Liver (tissue), 3 donors: ENCODE measurements around the gene CSF2RB.

Source experiments
- CTCF ChIP-seq: fragments of 150-350 bp; IDR thresholded peaks from 2 replicates; pipeline ENCODE4 v1.5.1; 2017; ENCODE audit warnings: improper control_type of control experiment, low read depth, low read length; ENCODE audit not compliant: missing input control
- EGR1 ChIP-seq, 2 donors: IDR thresholded peaks; 2 replicates each; pipeline ENCODE4 v1.6.1; 2016 to 2018; ENCODE audit warnings: antibody characterized with exemption in 2 of 2, low read depth in 2 of 2
- MAX ChIP-seq: IDR thresholded peaks from 2 replicates; pipeline ENCODE4 v1.6.1; 2016; ENCODE audit warnings: antibody characterized with exemption
- REST ChIP-seq: IDR thresholded peaks from 2 replicates; pipeline ENCODE4 v1.6.1; 2016; ENCODE audit warnings: antibody characterized with exemption, mild to moderate bottlenecking
- SP1 ChIP-seq: IDR thresholded peaks from 2 replicates; pipeline ENCODE4 v1.6.1; 2018; ENCODE audit warnings: antibody characterized with exemption, mild to moderate bottlenecking
- TAF1 ChIP-seq: conservative IDR thresholded peaks from 2 replicates; pipeline ENCODE4 v1.6.1; 2016; ENCODE audit warnings: antibody characterized with exemption, mild to moderate bottlenecking
- YY1 ChIP-seq: IDR thresholded peaks from 2 replicates; pipeline ENCODE4 v1.6.1; 2016; ENCODE audit warnings: antibody characterized with exemption, mild to moderate bottlenecking
- ZBTB33 ChIP-seq: IDR thresholded peaks from 2 replicates; pipeline ENCODE4 v1.6.1; 2016; ENCODE audit warnings: antibody characterized with exemption
- donor health status: healthy.
- donor health status: healthy.

- no peak for TF ChIP-seq CTCF
- no peak for TF ChIP-seq EGR1 (IDR thresholded peaks at IDR 0.05; ENCODE audit: low read depth in 2 of 2)
- no peak for TF ChIP-seq TAF1
- no peak for TF ChIP-seq YY1
- TF ChIP-seq REST, result no peak
- no peak for TF ChIP-seq MAX
- TF ChIP-seq SP1, result no peak
- TF ChIP-seq ZBTB33, result no peak
These were observed 53.6 kb downstream of the CSF2RB start for GRCh38 chr22:36966851-36967540.
